Thyroid gland (tissue), 4 donors: ENCODE results near the gene GSTT2.
"Not testable (repeated sequence)": the region's sequence is repeated elsewhere in the genome, so short reads cannot be mapped to it uniquely, and the experiment has no call there.

Experiments
- POLR2A ChIP-seq, 2 donors: fragments of 450-650 bp; IDR thresholded peaks; one replicate each; pipeline ENCODE4 v1.6.1; 2017; ENCODE audit warnings: antibody characterized with exemption in 2 of 2, mild to moderate bottlenecking in 2 of 2, moderate library complexity in 1 of 2
- TF ChIP-seq, protein P1 (sequence below), 6 experiments: fragments of 200-600 bp in 3 of 6; fragments of 450-650 bp in 3 of 6; sonication (generic) in 3 of 6; IDR thresholded peaks; one replicate each; pipeline ENCODE4 v1.5.1; 2016 to 2019; ENCODE audit warnings: antibody characterized with exemption in 6 of 6, mild to moderate bottlenecking in 2 of 6, inconsistent platforms in 1 of 6, moderate library complexity in 1 of 6

DNA sequence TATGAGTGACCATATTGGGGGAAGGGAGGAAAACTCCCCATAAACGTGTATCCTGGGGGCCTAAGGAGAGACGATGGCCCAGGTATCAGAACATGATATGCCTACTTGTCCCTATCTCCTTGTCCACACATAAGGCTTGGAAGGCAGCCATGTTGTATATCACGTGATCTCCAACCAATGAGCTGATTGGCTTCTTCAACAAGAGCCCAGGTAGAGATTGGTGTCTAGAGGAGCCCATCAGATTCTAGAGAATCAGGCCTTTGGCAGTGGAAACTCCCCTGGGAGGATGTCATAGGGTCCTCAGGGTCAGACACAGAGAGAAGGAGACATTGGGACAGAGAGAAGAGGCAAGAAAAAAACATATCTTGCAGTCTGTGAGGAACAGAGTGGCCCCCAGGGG lies 32.5 kb upstream of the GSTT2 start:
- TF ChIP-seq, protein P1, sequence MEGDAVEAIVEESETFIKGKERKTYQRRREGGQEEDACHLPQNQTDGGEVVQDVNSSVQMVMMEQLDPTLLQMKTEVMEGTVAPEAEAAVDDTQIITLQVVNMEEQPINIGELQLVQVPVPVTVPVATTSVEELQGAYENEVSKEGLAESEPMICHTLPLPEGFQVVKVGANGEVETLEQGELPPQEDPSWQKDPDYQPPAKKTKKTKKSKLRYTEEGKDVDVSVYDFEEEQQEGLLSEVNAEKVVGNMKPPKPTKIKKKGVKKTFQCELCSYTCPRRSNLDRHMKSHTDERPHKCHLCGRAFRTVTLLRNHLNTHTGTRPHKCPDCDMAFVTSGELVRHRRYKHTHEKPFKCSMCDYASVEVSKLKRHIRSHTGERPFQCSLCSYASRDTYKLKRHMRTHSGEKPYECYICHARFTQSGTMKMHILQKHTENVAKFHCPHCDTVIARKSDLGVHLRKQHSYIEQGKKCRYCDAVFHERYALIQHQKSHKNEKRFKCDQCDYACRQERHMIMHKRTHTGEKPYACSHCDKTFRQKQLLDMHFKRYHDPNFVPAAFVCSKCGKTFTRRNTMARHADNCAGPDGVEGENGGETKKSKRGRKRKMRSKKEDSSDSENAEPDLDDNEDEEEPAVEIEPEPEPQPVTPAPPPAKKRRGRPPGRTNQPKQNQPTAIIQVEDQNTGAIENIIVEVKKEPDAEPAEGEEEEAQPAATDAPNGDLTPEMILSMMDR (IDR thresholded peaks at IDR 0.05) = not testable (repeated sequence)
- TF ChIP-seq POLR2A (IDR thresholded peaks at IDR 0.05) = not testable (repeated sequence)
